NCI-H2227 (cell line): ENCODE measurements around the gene CDADC1.
A peak's percentile ranks its signal among the peaks of the same experiment; 100 is the strongest.

Experiments
- DNase-seq: peaks from one replicate; lab custom pipeline; 2025; ENCODE audit not compliant: unreplicated experiment; lab: John Stamatoyannopoulos, UW

Gene CDADC1

DNA sequence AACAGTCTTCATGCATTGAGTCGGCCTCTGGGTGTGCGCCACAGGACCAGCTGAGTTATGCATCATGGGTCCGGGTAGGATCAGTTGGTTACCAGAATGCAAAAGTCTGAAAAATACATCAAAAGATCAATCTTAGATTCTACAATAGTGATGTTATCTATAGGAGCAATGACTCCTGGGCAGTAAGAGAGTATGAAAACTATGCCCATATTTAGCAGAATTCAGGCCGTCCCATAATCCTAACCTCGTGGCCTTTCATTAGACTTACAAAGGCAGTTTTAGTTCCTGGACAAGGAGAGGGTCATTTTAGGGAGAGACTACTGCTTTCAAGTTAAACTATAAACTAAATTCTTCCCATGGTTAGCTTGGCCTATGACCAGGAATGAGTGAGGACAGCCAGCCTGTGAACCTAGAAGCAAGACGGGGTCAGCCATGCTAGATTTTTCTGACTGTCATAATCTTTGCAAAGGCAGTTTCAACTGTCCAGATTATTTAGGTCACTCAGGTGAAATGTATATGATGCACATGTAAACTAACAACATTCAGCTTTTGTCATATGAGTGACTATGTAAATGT lies 11.8 kb upstream of the CDADC1 start:
- no peak for DNase-seq

DNA sequence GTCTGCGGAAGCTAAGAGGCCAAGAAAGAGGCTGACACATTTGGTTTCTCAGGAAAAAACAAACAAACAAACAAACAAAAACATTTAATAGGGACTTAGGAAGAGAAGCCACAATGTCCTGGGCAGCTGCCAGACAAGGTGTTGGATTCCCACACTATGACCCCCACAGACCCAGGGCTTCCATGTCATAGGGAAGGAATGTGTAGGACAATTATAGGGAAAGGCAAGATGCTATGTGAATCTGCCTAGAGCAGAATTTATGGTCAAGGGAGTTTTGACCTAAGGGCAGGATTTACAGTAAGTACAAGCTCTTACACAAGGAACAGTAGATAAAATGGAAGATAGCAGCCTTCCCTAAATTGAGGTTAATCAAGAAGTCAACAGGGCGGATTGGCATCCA lies 9.1 kb upstream of the CDADC1 start:
- no peak for DNase-seq

DNA sequence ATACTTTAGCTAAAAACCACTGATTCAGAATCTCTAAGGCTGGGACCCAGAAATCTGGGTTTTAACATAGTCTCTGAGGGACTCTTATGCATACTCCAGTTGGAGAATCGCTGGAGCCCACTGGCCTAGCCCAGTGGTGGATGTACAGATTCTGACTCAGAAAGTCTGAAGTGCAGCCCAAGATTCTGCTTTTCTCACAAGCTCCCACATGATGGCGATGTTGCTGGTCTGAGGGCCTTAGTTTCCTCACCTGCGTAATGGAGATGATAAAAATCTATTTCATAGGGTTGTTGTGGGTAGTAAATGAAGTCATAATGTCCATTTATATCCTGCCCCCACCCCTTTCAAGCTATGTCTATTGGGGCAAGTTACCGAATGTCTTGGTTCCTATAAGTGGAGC lies 7.7 kb upstream of the CDADC1 start:
- peak; percentile 4 for DNase-seq

DNA sequence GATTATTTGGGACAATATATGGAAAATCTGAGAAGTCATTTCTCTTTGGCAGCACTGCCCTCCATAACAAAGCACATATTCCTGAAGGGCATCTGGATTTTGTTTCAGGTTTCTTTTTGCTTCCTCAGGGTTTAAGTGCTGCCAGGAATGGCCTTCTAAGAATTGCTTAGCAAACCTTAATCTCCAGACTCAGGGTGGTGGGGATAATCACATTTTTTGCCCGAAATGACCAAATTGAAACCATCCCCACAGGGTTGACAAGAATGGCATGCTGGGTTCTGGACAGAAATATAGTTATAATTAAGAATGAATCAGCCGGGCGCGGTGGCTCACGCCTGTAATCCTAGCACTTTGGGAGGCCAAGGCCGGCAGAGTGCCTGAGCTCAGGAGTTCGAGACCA lies 6.4 kb upstream of the CDADC1 start:
- DNase-seq: no peak

DNA sequence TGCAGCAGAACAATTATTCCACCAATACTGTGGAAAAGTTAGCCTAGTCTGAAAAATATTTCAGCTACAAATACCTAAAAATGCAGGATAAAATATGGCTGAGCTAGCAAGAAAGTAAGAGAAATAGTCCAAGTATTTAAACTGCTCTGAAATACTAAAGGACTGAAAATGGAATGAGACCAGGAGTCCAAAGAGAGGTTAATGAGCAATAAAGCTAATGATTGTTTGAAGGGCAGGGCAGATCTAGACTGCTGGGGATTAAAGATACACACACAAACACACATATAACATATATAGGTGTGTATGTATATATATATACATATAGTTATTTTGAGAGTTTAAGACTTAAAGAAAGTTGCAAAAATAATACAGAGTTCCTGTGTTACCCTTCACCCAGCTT lies 2.6 kb upstream of the CDADC1 start:
- DNase-seq: no peak

DNA sequence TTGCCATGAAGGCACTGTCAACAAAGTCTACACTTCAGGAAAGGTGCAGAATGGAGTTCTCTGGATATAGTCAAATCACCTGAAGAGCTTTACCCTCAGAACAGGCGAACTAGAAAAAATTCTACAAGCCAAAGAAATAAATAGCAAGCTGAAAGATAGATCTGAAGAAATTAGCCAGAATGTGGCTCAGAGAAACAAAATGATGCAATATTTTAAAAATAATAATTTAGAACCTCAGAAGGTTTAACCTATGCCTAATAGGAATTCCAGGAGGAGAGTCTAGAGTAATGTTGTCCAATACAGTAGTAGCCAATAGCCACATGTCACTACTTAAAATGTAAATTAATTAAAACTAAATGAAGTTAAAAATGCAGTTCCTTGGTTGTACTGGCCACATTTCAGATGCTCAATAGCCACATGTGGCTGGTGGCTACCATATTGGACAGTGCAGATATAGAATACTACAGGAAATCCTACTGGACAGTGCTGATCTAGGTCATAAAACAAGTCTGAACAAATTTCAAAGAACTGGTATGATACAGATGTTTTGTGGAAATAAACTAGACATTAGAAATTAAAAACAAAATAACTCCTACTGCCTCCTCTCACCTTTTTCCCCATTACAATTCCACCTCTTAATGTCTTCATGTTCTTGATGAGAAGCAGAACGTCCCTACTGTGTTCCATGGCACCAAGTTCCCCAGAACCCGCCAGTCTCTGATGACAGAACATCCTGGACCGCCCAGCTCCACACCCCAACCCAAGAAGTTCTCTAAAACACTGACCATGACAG lies 679 bp upstream of the CDADC1 start:
- no peak for DNase-seq

DNA sequence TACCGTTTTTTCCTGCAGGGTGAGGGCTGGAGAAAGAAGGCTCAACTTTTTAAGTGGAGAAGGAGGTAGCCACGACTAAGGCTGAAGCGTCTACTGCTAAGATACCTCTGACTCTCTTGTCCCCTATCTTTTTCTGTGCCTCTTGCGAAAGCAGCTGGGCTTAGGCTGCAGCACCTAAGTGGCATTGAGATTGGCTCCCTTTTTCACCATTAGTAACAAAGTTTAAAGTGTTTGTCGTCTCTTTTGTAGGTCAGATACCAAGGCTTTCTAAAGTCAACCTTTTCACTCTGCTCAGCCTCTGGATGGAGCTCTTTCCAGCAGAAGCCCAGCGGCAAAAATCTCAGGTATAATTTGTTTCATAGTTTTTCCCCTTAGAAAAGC lies 887 bp downstream of the CDADC1 start:
- DNase-seq: no peak

DNA sequence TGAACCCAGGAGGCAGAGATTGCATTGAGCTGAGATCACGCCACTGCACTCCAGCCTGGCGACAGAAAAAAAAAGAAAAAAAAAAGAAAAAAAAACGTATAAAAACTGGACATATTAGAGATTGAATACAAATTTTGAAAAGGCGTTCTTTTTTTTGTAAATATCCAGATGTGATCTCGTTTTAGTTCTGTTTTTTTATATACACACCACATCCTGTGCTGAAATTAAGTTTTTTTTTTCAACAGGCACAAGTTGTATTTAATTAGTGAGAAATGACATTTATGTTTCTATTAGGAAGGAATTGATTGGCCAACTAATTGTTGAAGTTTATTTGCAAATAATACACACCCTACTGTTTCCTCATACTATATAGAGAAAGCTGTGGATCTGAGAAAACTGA lies 3.6 kb downstream of the CDADC1 start:
- no peak for DNase-seq

DNA sequence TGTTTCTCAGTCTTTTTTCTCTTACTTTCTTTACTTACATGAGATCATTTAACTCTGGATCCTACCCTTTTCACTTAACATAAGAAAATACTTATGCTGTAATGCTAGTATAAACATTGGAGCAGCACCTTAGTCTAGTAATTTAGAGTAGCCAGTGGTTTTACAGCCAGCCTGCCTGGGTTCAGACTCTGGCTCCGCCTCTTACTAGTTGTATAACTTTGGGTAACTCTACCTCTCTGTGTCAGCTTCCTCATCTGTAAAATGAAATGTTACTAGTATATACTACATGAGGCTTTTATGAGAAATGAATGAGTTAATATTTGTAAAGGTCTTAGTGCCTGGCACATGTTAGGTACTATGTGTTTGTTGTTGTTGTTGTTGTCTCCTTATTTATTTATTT lies 5.6 kb downstream of the CDADC1 start:
- no peak for DNase-seq

DNA sequence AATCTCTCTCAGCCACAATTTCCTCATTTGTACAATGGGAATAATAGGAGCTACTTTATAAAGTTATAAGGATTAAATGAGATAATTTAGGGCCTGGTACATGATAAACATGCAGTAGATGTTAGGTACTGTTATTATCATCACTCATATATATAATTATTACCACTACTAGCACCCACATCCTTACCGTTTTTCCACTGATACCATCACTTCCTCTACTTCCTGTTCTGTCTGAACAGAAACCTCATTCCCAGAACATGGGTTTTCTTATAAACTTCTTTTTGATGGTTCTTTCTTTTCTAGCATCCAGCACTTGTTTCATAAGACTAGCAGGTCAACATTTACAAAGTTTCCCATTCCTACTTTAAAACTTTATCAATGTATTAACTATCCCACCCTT lies 6.3 kb downstream of the CDADC1 start:
- no peak for DNase-seq

DNA sequence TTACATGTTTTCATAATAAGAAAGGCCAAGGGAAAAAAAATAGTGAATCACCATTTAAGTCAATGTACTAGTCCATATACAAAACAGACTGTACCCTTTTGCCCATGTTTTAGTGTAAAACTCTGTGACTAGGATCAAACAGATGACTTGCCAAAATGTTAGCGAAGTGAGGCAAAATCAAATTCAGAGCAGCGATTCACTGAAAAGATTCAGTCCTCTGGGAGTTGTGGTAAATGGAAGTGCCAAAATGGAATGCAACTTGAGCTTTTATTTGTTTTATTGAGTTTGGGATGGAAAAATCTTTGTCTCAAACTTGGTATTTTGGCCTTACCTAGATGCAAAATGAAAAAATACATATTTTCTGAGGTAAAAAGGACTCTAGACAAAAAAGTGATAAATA lies 9.1 kb downstream of the CDADC1 start:
- DNase-seq: no peak

DNA sequence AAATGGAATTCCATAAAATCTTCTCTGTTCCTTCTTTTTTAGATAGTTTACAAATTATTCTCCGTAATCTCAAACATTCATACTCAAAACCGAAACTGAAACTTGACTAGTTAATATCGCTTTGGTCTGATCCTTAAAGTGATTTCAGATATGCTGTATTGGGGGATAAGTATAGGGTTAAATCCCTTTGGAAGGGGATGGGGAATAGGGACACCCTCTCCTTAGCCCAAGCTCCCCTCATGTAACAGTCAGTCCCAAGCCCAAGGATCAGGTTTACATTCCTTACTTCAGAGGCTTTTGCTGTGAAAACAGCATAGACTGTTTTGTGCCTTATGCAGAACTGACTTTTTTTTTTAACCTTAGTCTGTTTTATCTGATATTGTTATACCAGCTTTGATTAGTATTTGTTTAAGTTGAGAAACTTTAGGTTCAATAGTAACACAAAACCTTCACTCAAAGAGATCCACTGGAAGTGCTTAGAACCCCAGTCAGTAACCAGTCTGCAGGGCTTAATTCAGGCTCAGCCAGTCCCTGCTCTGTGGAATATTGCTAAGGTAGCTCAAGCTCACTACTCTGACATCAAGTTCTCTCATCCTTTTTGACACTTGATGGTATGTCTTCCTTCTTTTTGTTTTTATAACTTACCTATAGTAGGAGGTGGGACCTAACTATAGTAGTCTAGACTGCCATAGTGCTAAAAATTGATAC lies 10.5 kb downstream of the CDADC1 start:
- no peak for DNase-seq

DNA sequence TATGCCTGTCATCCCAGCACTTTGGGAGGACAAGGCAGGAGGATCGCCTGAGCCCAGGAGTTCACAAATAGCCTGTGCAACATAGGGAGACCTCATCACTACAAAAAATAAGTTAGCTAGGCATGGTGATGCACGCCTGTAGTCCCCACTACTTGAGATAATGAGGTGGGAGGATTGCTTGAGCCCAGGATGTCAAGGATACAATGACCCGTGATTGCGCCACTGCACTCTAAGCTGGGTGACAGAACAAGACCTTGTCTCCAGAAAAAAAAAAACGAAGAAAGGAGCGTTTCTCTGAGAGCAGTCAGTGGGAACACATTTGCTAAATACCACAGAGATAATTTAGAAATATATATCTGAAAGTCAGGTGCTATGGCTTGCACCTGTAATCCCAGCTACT lies 11.9 kb downstream of the CDADC1 start:
- peak; percentile 12 for DNase-seq

DNA sequence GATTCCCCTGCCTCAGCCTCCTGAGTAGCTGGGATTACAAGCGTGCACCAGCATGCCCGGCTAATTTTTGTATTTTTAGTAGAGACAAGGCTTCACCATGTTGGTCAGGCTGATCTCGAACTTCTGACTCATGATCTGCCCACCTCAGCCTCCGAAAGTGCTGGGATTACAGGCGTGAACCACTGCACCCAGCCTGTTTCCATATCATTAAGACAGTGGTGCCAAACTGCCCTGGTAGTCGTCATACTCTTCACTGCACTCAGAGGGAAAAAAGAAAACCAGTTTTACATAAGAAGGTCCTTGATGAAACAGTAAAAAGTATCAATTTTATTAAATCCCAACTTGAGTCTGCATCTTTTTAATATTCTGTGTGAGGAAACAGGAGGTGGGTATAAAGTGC lies 14.9 kb downstream of the CDADC1 start:
- no peak for DNase-seq

DNA sequence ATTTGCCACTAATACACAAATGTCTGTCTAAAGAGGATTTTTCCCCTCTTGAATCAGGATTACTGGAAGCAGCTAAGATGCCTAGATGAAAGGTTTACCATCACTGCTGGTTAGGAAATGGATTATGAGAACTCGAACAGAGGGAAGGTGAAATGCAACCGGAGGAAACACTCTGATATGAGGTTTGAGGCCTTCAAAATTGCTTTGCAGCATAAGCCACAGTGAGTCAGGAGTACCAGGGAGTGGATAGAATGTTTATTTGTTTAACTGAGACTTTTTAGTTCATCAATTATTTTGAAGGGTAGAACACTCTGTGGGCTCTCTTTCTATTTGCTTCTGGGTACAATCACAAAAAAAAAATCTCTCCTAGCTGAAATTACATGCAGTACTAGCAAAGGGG lies 18.1 kb downstream of the CDADC1 start:
- no peak for DNase-seq

DNA sequence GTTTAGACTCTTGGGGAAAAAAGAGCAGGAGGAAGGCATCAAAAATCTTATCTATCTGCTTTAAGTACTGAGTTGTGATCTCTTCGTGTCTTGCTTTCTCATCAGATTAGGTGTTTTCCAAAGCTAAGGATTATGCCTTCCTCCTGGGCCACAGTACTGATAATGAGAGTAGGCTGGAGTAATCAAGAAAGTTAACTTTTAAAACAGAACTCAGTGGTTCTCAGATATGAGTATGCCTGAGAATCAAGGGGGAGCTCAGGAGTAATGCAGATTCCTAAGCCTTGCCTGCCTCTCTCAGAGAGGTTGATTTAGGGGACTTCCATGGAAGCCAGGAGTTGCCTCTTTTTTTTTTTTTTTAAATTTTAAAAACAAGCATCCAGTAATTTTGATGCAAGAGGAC lies 23.5 kb downstream of the CDADC1 start:
- DNase-seq: no peak

DNA sequence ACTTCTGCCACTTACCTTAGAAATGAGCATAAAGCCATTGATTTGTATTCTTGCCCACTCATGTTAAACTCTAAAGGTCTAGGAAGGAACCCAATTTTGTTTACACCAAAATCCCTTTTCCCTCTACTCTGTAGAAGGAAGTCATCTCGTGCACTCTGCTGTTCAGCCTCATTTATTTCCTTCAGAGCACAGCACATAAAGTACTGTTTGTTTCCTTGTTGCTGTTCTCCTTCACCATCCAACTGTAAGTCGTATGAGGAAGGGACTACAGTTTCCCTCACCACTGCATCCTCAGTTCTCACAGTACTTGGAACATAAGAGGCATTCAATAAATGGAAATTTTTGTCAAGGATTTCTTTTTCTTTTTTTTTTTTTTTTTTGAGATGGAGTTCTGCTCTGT lies 24.6 kb downstream of the CDADC1 start:
- DNase-seq: no peak

DNA sequence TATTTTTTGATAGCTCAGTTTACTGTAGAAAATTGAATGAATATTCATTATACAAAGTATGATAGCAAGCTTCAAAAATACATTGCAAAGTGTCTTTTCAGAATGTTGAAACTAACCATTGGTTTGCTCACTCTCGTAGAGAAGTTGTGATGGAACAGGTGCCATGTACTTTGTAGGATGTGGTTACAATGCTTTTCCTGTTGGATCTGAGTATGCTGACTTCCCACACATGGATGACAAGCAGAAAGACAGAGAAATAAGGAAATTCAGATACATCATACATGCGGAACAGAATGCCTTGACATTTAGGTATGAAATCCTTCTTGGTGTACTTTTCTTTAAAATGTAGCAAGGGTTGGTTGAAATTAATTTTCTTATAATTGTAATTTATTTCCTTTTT lies 30.5 kb downstream of the CDADC1 start:
- DNase-seq: no peak

DNA sequence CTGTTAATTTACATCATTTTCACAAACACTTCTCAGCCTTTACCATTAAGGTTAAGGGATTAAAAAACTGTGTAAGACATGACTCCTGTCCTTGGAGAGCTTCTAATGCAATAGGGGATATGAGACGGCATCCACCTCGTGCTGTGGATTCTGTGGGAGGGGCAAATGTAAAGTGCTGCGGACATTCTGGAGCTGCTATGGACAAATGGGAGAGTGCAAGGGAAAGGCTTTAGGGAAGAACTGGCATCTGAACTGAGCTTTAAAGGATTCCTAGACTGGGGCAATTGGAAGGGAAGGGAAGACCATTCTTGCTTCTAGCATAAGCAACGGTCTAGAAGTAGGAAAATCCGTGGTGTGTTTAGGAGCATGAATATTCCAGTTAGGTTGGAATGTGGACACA lies 31.4 kb downstream of the CDADC1 start:
- no peak for DNase-seq

DNA sequence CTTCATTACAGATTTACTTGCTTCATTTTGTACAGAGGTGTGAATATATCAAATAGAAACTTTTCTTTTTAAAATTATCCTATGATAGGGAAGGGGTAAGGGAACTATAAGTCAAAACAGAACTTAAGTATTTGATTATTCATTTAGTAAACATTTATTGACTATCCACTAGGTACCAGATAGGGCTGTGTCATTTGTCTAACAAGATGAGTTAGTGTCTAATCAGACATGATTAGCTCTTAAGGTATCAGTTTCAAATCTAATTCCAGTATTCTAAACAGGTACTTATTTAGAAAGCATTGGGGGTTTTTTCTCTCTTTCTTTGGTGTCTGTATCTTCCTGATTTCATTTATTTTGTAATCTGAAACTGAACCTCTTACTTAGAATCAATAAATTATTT lies 32.2 kb downstream of the CDADC1 start:
- no peak for DNase-seq

DNA sequence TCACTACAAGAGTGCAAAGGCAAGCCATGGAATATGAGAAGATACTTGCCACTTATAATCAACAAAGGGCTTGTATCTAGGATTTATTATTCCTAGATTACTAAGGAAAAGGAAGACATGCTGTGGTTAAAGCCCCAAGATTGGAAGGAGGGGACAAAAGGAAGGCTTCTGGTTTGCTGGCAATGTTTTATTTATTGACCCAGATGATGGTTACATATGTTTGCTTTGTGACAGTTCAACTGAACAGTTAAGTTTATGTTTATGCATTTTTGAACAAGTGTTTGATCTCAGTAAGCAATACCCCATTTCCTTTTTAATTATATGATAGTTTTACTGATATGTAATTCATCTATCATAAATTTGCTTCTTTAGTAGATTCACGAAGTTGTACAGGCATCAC lies 40.3 kb downstream of the CDADC1 start:
- no peak for DNase-seq

DNA sequence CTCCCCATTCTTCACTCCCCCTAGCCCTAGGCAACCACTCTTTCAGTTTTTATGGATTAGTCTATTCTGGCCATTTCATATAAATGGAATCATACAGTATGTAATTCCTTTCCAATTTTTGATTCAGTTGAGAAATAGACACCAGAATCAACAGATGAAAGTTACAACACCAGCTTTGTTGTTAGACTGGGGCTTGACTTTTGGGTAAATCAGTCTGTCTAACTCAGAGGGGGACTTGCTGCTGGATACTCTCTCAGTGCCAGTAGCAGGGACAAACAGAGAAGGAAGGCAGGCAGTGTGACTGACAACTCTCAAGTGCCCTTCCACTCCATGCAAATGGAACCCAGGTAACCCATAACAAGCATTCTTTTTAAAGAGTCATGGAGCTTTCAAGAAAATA lies 40.7 kb downstream of the CDADC1 start:
- DNase-seq: no peak
